C4-2B (cell line): Measurements from ENCODE around the gene CEBPZ.

ENCODE experiments used
- ZFX ChIP-seq: fragments of 450-650 bp; IDR thresholded peaks from 2 replicates; pipeline ENCODE4 v1.6.1; 2017
- TF ChIP-seq, protein P1 (sequence below): fragments of 450-650 bp; conservative IDR thresholded peaks from 2 replicates; pipeline ENCODE4 v1.5.1; 2017; ENCODE audit warnings: mild to moderate bottlenecking

DNA sequence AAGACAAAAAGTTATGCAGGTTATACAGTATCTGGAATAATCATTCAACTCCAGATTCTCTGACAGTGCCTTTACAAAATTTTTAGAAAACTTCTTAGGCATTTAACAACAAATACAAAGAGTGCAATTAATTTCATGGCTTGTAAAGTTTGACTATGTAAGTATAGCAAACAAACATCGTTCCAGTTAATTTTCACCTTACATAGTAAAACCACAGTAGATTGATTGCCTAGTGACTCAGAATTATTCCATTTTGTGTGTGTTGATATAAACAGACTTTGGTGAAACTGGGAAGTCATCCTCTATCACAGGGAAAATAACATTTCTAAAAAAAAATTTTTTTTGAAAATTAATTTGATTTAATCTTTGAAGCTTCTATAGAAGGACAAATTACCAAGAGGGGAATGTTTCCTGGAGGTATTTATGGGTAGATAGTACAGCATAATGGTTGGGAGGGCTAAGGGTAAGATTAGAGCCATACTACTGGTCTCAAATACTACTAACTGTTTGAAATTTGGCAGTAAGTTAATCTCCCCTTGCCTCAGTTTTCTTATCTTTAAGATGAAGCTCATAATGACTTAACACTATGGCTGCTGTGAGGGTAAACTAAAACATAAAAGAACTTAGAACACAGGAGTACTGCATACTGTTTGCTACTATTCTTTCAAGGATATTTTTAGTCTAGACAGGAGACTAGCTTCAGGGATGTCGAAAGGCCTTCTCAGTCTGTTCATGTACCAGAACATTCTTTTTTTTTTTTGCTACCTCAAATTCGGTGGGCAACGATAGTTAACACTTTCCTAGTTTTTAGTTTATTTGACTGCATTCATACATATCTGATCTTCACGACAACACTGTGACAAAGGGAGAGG lies 19.7 kb upstream of the CEBPZ start:
- TF ChIP-seq, protein P1, sequence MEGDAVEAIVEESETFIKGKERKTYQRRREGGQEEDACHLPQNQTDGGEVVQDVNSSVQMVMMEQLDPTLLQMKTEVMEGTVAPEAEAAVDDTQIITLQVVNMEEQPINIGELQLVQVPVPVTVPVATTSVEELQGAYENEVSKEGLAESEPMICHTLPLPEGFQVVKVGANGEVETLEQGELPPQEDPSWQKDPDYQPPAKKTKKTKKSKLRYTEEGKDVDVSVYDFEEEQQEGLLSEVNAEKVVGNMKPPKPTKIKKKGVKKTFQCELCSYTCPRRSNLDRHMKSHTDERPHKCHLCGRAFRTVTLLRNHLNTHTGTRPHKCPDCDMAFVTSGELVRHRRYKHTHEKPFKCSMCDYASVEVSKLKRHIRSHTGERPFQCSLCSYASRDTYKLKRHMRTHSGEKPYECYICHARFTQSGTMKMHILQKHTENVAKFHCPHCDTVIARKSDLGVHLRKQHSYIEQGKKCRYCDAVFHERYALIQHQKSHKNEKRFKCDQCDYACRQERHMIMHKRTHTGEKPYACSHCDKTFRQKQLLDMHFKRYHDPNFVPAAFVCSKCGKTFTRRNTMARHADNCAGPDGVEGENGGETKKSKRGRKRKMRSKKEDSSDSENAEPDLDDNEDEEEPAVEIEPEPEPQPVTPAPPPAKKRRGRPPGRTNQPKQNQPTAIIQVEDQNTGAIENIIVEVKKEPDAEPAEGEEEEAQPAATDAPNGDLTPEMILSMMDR, result no peak
- no peak for TF ChIP-seq ZFX
